Measurements from ENCODE around the gene MBNL1.
A peak's percentile ranks its signal among the peaks of the same experiment; 100 is the strongest.

MBNL1 gene

DNA sequence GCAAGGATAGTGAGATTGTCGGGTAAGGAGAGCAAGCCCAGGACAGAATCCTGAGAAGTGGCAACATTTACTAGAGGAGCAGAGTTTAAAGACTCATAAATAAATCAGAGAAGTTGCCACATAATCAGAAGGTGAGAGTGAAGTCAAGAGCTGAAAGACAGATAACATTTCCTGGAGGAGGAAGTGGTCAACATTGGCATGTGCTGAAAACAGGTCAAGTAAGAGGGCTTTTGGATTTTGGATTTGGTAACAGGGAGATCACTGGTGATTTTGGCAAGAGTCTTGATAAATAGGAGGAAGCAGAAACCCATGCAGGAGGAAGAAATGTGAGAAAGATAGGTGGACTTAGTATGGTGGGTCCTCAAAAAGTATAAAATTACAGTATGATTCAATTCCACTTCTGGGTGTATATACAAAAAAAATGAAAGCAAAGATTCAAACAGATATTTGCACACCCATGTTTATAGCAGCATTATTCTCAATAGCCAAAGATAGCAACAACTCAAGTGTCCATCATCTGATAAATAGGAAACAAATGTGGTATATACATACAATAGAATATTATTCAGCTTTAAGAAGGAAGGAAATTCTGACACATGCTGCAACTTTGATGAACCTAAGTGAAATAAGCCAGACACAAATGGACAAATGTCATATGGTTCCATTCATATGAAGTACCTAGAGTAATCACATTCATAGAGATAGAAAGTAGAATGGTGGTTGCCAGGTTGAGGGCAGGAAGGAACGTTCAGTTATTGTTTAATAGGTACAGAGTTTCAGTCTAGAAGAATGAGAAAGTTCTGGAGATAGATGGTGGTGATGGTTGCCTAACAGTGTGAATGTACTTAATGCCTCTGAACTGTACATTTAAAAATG lies 27.3 kb upstream of the MBNL1 start:
- Mint-ChIP-seq H3K36me3 (ENCODE audit: low read depth) (peaks cover 8% of the 10 kb centered on the region), H3K4me3 (peak overlapping the region; percentile 84), H3K27ac (peak overlapping the region; percentile 93), H3K4me1 (peaks cover 81% of the 10 kb centered on the region), H3K27me3 (no peaks in the 10 kb centered on the region), H3K9me3 (peaks cover 5% of the 10 kb centered on the region)
- ATAC-seq (peak; percentile 77), DNase-seq (no peak)

GRCh38 chr3:152243301-152243711 lies 25.4 kb upstream of the MBNL1 start:
- no peak for DNase-seq
- Mint-ChIP-seq H3K9me3 (no peaks in the 10 kb centered on the region), H3K27ac (peak overlapping the region; percentile 93), H3K4me1 (peaks cover 72% of the 10 kb centered on the region), H3K4me3 (peak overlapping the region; percentile 84), H3K27me3 (no peaks in the 10 kb centered on the region), H3K36me3 (ENCODE audit: low read depth) (no peaks in the 10 kb centered on the region)
- ATAC-seq, result peak; percentile 65

- H3K27me3 Mint-ChIP-seq, result no peaks in the 10 kb centered on the region
- DNase-seq, result no peak
- H3K9me3 Mint-ChIP-seq, result no peaks in the 10 kb centered on the region
- peak; percentile 14 for ATAC-seq
- H3K4me3 Mint-ChIP-seq, result peak overlapping the region; percentile 84
- H3K27ac Mint-ChIP-seq, result peak overlapping the region; percentile 93
- peaks cover 69% of the 10 kb centered on the region for H3K4me1 Mint-ChIP-seq
- H3K36me3 Mint-ChIP-seq (ENCODE audit: low read depth), result no peaks in the 10 kb centered on the region
These were observed 24.8 kb upstream of the MBNL1 start for GRCh38 chr3:152243721-152244516.

GRCh38 chr3:152244517-152244888 lies 24.2 kb upstream of the MBNL1 start:
- Mint-ChIP-seq H3K9me3 (no peaks in the 10 kb centered on the region), H3K4me3 (peak overlapping the region; percentile 84), H3K36me3 (ENCODE audit: low read depth) (no peaks in the 10 kb centered on the region), H3K27ac (peak overlapping the region; percentile 93), H3K27me3 (no peaks in the 10 kb centered on the region), H3K4me1 (peaks cover 67% of the 10 kb centered on the region)
- DNase-seq (no peak), ATAC-seq (no peak)

DNA sequence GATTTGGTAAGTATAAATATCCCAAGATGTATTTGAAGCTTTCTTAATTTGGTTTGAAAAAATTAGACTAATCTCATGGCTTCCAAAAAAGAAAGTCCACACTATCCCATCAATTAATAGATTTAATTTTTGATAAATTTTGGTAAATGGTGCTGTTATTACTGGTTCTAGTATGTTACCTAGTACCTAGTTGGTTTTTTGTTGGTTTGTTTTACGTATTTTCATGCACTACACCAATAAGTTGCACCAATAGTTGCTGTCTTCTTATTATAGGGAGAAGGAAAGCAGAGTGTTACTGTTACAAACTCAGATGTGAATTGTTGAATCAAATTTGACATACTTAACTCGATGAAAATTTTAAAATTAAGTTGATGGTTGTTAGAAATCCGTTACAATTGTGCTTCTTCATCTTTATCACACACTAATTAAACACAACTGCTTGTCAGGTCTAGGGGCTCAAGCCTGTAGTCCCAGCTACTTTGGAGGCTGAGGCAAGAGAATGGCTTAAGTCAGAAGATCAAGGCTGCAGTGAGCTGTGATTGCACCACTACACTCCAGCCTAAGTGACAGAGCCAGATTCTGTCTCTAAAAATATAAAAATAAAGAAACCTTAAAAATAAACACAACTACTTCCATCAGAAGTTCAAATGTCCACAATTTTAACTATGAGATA lies 23.1 kb upstream of the MBNL1 start:
- Mint-ChIP-seq H3K4me3 (peak overlapping the region; percentile 80), H3K9me3 (no peaks in the 10 kb centered on the region), H3K27me3 (no peaks in the 10 kb centered on the region), H3K36me3 (ENCODE audit: low read depth) (no peaks in the 10 kb centered on the region), H3K4me1 (peaks cover 56% of the 10 kb centered on the region), H3K27ac (peak overlapping the region; percentile 86)
- ATAC-seq (peak; percentile 39), DNase-seq (no peak)

GRCh38 chr3:152251916-152252315 lies 16.8 kb upstream of the MBNL1 start:
- H3K4me3 Mint-ChIP-seq, result no peak overlapping the region
- no peaks in the 10 kb centered on the region for H3K36me3 Mint-ChIP-seq (ENCODE audit: low read depth)
- H3K4me1 Mint-ChIP-seq, result peaks cover 67% of the 10 kb centered on the region
- peak overlapping the region; percentile 97 for H3K27ac Mint-ChIP-seq
- H3K9me3 Mint-ChIP-seq, result no peaks in the 10 kb centered on the region
- ATAC-seq (no peak), DNase-seq (no peak)
- H3K27me3 Mint-ChIP-seq, result no peaks in the 10 kb centered on the region

- no peaks in the 10 kb centered on the region for H3K27me3 Mint-ChIP-seq
- H3K4me1 Mint-ChIP-seq, result peaks cover 73% of the 10 kb centered on the region
These were observed 16.0 kb upstream of the MBNL1 start for GRCh38 chr3:152252755-152253154.

GRCh38 chr3:152253514-152253913 lies 15.2 kb upstream of the MBNL1 start:
- Mint-ChIP-seq H3K27me3 (no peaks in the 10 kb centered on the region), H3K36me3 (ENCODE audit: low read depth) (no peaks in the 10 kb centered on the region), H3K9me3 (no peaks in the 10 kb centered on the region), H3K4me3 (peak overlapping the region; percentile 41), H3K27ac (peak overlapping the region; percentile 97), H3K4me1 (peaks cover 74% of the 10 kb centered on the region)
- DNase-seq (no peak), ATAC-seq (no peak)

More at GRCh38 chr3:152252755-152253154, 16.0 kb upstream of the MBNL1 start:
- no peaks in the 10 kb centered on the region for H3K9me3 Mint-ChIP-seq
- H3K36me3 Mint-ChIP-seq (ENCODE audit: low read depth), result no peaks in the 10 kb centered on the region
- H3K27ac Mint-ChIP-seq, result peak overlapping the region; percentile 97
- DNase-seq, result no peak
- ATAC-seq, result no peak
- H3K4me3 Mint-ChIP-seq, result peak overlapping the region; percentile 41

DNA sequence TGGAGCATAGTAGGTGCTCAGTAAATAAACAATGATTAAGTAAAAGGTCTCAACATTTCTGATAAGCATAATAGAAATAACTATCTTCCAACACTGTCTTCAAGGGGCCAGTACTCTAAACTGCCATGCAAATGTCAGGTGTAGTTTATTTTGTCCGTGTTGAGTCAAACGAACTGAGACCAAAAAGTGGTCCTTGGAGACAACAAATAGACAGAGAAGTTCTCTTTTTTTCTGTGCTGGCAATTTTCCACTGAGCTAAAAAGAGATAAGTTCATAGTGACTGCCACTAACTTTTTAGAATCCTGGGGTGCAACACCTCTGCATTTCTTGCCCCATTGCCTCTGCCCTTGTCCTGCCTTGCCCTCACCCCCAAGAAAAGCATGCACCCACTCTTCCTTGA lies 14.7 kb upstream of the MBNL1 start:
- DNase-seq, result no peak
- peaks cover 79% of the 10 kb centered on the region for H3K4me1 Mint-ChIP-seq
- no peaks in the 10 kb centered on the region for H3K9me3 Mint-ChIP-seq

GRCh38 chr3:152255290-152255689 lies 13.4 kb upstream of the MBNL1 start:
- Mint-ChIP-seq H3K4me1 (peaks cover 91% of the 10 kb centered on the region), H3K36me3 (ENCODE audit: low read depth) (no peaks in the 10 kb centered on the region), H3K27ac (peak overlapping the region; percentile 97), H3K27me3 (no peaks in the 10 kb centered on the region), H3K4me3 (peak overlapping the region; percentile 54), H3K9me3 (no peaks in the 10 kb centered on the region)
- ATAC-seq (no peak), DNase-seq (no peak)

More for the DNA sequence above, 14.7 kb upstream of the MBNL1 start:
- no peak for ATAC-seq
- Mint-ChIP-seq H3K27ac (peak overlapping the region; percentile 97), H3K27me3 (no peaks in the 10 kb centered on the region), H3K36me3 (ENCODE audit: low read depth) (no peaks in the 10 kb centered on the region), H3K4me3 (peak overlapping the region; percentile 41)

DNA sequence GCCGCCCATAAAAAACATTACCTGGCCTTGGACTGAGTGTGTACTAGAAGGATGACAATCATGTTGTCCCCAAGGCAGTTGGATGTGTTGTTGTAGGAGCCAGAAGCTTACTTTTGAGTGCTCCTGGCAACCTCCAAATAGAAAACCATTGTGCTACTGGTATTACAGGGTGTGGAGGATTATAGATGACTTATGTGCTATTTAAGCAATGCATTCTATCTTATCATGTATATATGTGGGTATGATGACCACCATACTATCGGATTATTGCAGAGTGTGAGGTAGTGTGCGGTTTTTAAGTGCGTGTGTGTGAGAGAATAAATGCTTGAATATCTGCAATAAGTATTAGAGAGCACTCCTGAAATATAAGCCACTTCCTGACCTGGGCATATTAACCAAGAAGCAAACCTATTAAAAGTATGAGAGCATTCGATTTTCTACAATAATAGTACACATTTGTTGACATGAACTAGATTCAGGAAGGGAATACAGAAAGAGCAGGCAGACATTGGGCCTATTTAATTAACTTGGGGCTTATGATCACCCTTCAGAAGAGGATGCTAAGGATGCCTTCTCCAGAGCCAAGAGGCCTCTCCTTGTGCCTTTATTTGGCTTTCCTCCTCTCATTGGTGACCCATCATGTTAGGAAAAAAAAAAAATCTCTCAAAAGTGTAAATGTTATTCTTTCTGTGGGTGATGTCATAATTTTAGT lies 11.7 kb upstream of the MBNL1 start:
- no peaks in the 10 kb centered on the region for H3K9me3 Mint-ChIP-seq
- H3K4me3 Mint-ChIP-seq, result peak overlapping the region; percentile 73
- ATAC-seq, result peak; percentile 16
- no peaks in the 10 kb centered on the region for H3K36me3 Mint-ChIP-seq (ENCODE audit: low read depth)
- H3K27ac Mint-ChIP-seq, result peak overlapping the region; percentile 97
- H3K27me3 Mint-ChIP-seq, result no peaks in the 10 kb centered on the region
- H3K4me1 Mint-ChIP-seq, result peaks cover 95% of the 10 kb centered on the region
- DNase-seq, result no peak

GRCh38 chr3:152257563-152258035 lies 11.1 kb upstream of the MBNL1 start:
- Mint-ChIP-seq H3K4me1 (peaks cover 91% of the 10 kb centered on the region), H3K27me3 (no peaks in the 10 kb centered on the region), H3K27ac (peak overlapping the region; percentile 97), H3K4me3 (peak overlapping the region; percentile 73), H3K36me3 (ENCODE audit: low read depth) (no peaks in the 10 kb centered on the region), H3K9me3 (no peaks in the 10 kb centered on the region)
- DNase-seq (no peak), ATAC-seq (peak; percentile 8)

- DNase-seq, result peak; percentile 61
- H3K36me3 Mint-ChIP-seq (ENCODE audit: low read depth), result no peaks in the 10 kb centered on the region
These were observed 10.0 kb upstream of the MBNL1 start for GRCh38 chr3:152258448-152259393.

More at GRCh38 chr3:152258448-152259393, 10.0 kb upstream of the MBNL1 start:
- peaks cover 89% of the 10 kb centered on the region for H3K4me1 Mint-ChIP-seq
- ATAC-seq, result peak; percentile 92
- H3K4me3 Mint-ChIP-seq, result peak overlapping the region; percentile 68
- no peaks in the 10 kb centered on the region for H3K27me3 Mint-ChIP-seq
- no peaks in the 10 kb centered on the region for H3K9me3 Mint-ChIP-seq
- H3K27ac Mint-ChIP-seq, result peak overlapping the region; percentile 97

Data from activated naive CD8-positive, alpha-beta T cell treated with anti-CD3 and anti-CD28 coated beads, Interleukin-2, amount 50 U/mL, for 24 hours (primary cell).